ENCODE data around the gene RIN3. TPM values are rescaled to one million over a fixed set of nuclear protein-coding genes. Genes with fewer than 3 reads are reported as not detected.
A peak's percentile ranks its signal among the peaks of the same experiment; 100 is the strongest.

The RIN3 gene
- total RNA-seq, 1 donor from 2014 or later: 70.6 TPM

DNA sequence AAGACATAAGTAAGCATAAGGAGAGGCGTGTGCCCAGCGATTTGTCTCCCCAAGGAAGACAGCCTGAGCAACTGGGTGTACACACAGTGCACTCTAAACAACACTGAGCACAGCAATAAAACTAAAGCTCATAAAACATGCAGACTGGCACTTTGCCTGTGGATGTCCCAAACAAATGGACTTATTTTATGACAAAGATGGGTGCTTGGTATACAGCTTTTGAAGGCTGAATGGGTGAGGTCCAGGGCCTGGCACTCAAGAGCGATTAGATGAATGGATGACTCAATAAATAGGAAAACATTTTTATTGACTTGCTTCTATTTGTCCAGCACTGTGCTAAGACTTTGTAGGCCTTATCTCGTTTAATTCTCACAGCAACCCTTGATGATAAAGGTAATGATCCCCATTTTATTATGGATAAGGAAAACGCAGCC is 206.3 kb downstream of the RIN3 start:
- DNase-seq: no peak
- TF ChIP-seq, protein P1, sequence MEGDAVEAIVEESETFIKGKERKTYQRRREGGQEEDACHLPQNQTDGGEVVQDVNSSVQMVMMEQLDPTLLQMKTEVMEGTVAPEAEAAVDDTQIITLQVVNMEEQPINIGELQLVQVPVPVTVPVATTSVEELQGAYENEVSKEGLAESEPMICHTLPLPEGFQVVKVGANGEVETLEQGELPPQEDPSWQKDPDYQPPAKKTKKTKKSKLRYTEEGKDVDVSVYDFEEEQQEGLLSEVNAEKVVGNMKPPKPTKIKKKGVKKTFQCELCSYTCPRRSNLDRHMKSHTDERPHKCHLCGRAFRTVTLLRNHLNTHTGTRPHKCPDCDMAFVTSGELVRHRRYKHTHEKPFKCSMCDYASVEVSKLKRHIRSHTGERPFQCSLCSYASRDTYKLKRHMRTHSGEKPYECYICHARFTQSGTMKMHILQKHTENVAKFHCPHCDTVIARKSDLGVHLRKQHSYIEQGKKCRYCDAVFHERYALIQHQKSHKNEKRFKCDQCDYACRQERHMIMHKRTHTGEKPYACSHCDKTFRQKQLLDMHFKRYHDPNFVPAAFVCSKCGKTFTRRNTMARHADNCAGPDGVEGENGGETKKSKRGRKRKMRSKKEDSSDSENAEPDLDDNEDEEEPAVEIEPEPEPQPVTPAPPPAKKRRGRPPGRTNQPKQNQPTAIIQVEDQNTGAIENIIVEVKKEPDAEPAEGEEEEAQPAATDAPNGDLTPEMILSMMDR (IDR thresholded peaks at IDR 0.05): no peak
- intact Hi-C loops (cut with DNase I): no loop called here
- Histone ChIP-seq H3K27ac (peak overlapping the region; percentile 33), H3K36me3 (peaks cover 8% of the 10 kb centered on the region), H3K4me3 (no peak overlapping the region), H3K4me1 (peaks cover 30% of the 10 kb centered on the region), H3K9me3 (no peaks in the 10 kb centered on the region), H3K27me3 (ENCODE audit: low read depth) (no peaks in the 10 kb centered on the region)
- ATAC-seq: no peak

DNA sequence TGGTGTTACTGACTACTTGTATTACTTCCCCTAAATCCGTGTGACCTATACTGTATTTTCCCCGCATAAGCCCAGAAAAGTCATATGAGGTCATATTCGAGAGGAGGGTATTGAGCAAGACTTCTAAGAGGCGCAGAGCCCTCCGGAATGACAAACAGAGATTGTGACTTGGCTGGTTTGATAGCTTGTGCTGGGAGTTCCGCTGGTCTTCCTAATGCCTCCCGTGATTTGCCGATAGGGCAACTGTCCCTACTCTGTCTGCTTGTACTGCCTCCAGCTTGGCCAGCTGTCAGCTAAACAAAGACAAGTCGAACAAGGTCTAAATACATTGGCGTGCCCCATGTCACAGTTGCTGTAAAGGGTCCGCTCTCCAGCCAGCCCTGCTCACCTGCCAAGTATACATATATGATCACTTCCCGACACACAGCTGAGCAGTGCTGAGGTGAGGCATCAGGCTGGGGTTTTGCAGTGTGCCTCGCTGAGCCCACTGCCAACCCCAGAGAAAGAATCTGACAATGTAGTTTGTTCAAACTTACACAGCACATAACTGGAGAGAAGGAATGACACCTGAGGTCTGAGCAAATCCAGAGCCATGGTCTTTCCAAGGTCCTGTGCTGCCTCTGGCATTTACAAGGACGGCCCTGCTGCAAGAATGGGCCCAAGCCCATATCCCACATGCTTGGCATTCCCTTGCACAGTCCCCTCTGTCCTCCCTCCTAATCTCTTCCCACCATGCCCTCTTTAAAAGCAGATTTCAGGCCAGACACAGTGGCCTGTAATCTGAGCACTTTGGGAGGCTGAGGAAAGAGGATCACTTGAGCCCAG is 211.1 kb downstream of the RIN3 start:
- intact Hi-C loops (cut with DNase I): no loop called here
- DNase-seq (peak; percentile 53), ATAC-seq (peak; percentile 77 to 81)
- Histone ChIP-seq H3K36me3 (peaks cover 4% of the 10 kb centered on the region), H3K27ac (peak overlapping the region; percentile 78), H3K4me1 (peaks cover 48% of the 10 kb centered on the region), H3K4me3 (no peak overlapping the region), H3K9me3 (no peaks in the 10 kb centered on the region), H3K27me3 (ENCODE audit: low read depth) (no peaks in the 10 kb centered on the region)
- TF ChIP-seq, protein P1 (IDR thresholded peaks at IDR 0.05): no peak

DNA sequence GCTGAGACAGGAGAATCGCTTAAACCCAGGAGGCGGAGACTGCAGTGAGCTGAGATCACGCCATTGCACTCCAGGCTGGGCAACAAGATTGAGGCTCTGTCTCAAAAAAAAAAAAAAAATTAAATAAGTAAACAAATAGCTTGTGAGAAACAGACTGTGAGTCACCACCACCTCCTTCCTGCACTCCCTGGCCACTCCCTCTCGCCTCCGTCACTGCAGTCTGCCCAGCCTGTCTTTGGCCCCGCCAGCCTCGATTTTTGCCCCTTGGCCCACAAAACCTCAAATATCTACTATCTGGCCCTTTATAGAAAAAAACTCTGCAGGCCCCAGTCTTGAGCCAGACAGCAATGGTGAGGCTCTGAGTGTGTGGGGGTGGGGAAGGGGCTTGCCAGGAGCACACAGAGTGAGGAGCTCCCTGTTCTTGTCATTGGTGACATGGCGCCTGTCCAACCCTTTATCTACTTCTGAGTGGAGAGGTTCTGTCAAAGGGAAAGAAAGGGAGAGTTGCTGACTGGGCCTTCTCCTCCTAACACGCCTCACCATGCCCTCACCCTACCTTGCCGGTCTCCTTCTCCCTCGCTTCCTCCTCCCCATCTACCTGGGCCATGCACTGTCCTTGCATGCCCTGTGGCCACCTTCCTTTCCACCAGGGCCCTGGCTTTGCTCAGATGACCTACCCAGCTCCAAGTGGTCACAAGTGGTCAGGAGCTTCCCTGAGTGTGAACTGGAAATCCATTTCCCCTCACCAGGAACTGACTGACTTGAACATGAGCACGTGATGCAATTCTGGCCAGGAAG is 212.8 kb downstream of the RIN3 start:
- H3K27me3 ChIP-seq (ENCODE audit: low read depth): no peaks in the 10 kb centered on the region
- peak overlapping the region; percentile 78 for H3K27ac ChIP-seq
- peak; percentile 89 for DNase-seq
- peaks cover 17% of the 10 kb centered on the region for H3K36me3 ChIP-seq
- TF ChIP-seq, protein P1 (IDR thresholded peaks at IDR 0.05): no peak
- ATAC-seq: peak; percentile 88 to 91
- no peaks in the 10 kb centered on the region for H3K9me3 ChIP-seq
- peaks cover 36% of the 10 kb centered on the region for H3K4me1 ChIP-seq
- H3K4me3 ChIP-seq: no peak overlapping the region
- intact Hi-C loops (cut with DNase I): no loop called here

DNA sequence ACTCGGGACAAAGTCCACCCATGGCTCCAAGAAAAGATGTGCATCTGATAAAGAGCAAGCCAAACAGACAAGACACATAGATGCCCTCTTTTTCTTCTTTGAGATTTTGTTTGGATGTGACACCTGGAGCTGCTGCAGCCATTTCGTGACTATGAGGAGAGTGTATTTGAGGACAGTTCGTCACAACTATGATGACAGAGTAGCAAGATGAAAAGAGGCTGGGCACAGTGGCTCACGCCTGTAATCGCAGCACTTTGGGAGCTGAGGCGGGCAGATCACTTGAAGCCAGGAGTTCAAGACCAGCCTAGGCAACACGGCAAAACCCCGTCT is 213.3 kb downstream of the RIN3 start:
- H3K27me3 ChIP-seq (ENCODE audit: low read depth): no peaks in the 10 kb centered on the region
- intact Hi-C loops (cut with DNase I): no loop called here
- H3K4me1 ChIP-seq: peaks cover 36% of the 10 kb centered on the region
- no peaks in the 10 kb centered on the region for H3K9me3 ChIP-seq
- DNase-seq: no peak
- peak overlapping the region; percentile 78 for H3K27ac ChIP-seq
- ATAC-seq: no peak
- no peak overlapping the region for H3K4me3 ChIP-seq
- TF ChIP-seq, protein P1 (IDR thresholded peaks at IDR 0.05): no peak
- peaks cover 23% of the 10 kb centered on the region for H3K36me3 ChIP-seq

DNA sequence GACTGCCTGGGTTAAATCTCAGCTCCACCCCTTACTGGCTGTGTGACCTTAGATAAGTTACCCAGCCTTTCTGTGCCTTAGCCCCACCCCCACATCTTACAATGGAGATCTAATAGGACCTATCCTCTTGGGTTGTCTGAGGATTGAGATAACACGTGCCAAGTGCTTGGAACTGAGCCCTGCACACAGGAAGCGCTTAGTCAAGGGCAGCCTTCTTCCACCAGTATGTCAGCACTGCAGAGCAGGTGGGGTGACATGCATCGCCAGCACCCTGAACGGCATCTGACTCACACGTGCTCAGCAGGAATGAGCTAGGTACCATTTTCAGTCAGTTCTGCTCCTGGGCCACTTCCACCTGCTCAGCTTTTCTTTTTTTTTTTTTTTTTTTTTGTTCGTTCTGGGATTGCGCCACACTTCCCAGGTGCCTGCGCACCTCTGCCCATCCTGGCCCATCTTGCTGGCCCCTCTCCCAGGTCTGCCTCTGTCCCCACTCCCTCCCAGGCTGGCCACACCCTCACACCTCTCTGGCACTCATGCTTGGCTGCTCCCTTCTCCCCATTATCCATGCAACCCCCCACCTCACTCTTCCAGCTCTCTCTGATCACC is 215.3 kb downstream of the RIN3 start:
- H3K27me3 ChIP-seq (ENCODE audit: low read depth): no peaks in the 10 kb centered on the region
- intact Hi-C loops (cut with DNase I): no loop called here
- ATAC-seq (peak in 1 of 2 donors; percentile 32), DNase-seq (peak; percentile 54)
- H3K36me3 ChIP-seq: peaks cover 29% of the 10 kb centered on the region
- TF ChIP-seq, protein P1 (IDR thresholded peaks at IDR 0.05): no peak
- H3K4me3 ChIP-seq: no peak overlapping the region
- no peak overlapping the region for H3K27ac ChIP-seq
- H3K4me1 ChIP-seq: peaks cover 34% of the 10 kb centered on the region
- no peaks in the 10 kb centered on the region for H3K9me3 ChIP-seq

Measured in lower lobe of right lung (tissue), 2 donors.